GM13976 (cell line): ENCODE results near the gene CBX5.
"Not testable (repeated sequence)": the region's sequence is repeated elsewhere in the genome, so short reads cannot be mapped to it uniquely, and the experiment has no call there.

Experiments
- DNase-seq: peaks from one replicate; pipeline ENCODE4 v3.0.0; 2012; ENCODE audit warnings: low spot score
- in situ Hi-C: fragments of 300-500 bp; cut with MboI; formaldehyde crosslinking; loops from one replicate; pipeline ENCODE4 v1.12.0; 2022; ENCODE audit warnings: low sequenced_read_pairs, mixed read lengths, inconsistent platforms; ENCODE audit not compliant: unreplicated experiment
- TF ChIP-seq, protein P1 (sequence below): IDR thresholded peaks from 2 replicates; pipeline ENCODE4 v1.5.1; 2012; ENCODE audit warnings: borderline replicate concordance, mild to moderate bottlenecking; ENCODE audit not compliant: insufficient read depth; ENCODE audit errors: extremely low read depth, missing control alignments, control extremely low read depth

The CBX5 gene

DNA sequence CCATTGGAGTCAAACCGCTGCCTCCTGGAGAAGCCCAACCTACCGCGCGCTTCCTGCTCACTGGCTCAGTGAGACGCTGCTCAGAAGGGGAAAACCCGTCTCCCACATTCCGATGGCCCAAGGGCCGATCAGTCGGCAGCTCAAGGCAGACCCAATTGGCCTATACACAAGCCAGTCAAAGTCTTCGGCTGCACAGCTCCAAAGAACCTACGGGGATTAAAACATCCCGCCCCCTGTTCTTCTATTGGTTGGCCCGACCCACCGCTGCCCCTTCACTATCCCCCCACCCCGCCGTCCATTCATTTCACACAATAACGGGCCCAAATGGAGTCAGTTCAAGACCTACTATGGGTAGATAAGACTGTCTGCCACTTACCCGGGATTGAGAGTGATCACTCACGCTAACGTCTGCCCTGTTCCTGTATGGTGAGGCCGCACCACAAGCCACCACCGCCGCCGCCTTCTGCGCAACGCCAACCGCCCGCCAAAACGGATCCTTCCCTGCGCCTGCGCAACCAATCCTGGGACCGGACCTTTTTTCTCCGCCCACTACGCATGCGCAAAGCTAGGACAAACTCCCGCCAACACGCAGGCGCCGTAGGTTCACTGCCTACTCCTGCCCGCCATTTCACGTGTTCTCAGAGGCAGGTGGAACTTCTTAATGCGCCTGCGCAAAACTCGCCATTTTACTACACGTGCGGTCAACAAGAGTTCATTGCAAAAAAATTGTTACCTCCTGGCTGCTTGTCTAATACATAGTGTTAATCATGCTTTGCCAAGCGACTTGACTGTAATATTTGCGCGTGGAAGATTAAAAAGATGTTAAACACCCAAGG is at the start of gene CBX5:
Gene CBX5, minus strand, starts transcription at position 491 of the 836 bp plus-strand sequence. CDS start 22,472 bp downstream, outside the sequence.
- TF ChIP-seq, protein P1, sequence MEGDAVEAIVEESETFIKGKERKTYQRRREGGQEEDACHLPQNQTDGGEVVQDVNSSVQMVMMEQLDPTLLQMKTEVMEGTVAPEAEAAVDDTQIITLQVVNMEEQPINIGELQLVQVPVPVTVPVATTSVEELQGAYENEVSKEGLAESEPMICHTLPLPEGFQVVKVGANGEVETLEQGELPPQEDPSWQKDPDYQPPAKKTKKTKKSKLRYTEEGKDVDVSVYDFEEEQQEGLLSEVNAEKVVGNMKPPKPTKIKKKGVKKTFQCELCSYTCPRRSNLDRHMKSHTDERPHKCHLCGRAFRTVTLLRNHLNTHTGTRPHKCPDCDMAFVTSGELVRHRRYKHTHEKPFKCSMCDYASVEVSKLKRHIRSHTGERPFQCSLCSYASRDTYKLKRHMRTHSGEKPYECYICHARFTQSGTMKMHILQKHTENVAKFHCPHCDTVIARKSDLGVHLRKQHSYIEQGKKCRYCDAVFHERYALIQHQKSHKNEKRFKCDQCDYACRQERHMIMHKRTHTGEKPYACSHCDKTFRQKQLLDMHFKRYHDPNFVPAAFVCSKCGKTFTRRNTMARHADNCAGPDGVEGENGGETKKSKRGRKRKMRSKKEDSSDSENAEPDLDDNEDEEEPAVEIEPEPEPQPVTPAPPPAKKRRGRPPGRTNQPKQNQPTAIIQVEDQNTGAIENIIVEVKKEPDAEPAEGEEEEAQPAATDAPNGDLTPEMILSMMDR: no peak
- in situ Hi-C loops: no loop called here
- DNase-seq: peak; percentile 94

DNA sequence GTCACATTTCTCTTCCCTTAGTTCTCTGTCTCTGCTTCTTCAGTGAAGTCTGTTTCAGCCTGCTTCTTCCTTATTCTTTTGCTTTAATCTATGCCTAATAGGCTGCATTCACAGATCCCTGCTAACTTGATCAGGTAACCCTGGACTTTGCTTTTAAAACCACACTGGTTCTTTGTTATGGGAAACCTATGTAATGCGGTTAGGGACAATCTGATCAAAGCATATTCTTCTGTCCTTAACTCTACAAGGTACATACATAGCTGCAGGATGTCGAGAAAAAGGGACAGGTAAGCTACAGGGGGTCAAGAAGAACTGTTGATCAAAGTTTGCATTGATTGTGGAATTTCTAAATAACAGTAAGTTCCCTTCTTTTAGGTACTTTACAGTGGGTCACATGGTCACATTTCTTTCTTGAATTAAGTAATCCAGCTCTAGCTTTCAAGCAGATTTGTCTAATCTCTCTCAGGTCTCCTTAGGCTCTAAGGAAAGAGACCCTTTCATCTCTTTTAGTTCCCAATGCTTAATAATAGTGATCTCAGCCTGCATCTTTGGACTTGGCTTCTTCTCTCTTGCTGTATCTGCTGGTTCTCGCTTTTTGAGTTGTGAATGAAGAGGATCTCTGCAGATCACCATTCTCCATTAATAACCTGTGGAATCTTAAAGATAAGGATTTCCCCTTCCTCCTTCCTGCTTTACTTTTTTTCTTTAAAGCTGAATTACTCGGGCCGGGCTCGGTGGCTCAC is 48.8 kb upstream of the CBX5 start:
- TF ChIP-seq, protein P1: no peak
- in situ Hi-C loops: no loop called here
- DNase-seq: no peak

DNA sequence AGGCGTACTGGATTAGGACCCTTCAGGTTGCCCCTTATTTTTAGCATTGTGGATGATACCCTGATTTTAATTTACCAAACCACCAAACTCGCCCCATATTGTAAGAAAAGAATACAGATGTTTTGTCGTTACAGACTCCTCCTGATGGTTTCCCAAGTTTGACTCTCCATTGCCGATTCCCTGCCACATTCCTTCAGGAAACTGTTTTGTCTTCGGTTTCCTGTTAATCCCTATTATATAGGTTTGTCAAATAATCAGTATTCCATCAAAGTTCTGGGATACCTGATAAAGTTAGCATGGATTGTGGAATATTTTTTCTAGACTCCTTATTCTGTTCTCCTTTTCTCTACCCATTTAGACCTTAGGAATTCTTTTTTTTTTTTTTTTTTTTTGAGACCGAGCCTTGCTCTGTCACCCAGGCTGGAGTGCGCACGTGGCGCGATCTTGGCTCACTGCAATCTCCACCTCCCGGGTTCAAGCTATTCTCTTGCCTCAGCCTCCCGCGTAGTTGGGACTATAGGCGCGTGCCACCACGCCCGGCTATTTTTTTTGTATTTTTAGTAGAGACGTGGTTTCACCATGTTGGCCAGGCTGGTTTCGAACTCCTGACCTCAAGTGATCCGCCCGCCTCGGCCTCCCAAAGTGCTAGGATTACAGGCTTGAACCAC is 45.7 kb upstream of the CBX5 start:
- DNase-seq, in situ Hi-C loops: not testable (repeated sequence)

DNA sequence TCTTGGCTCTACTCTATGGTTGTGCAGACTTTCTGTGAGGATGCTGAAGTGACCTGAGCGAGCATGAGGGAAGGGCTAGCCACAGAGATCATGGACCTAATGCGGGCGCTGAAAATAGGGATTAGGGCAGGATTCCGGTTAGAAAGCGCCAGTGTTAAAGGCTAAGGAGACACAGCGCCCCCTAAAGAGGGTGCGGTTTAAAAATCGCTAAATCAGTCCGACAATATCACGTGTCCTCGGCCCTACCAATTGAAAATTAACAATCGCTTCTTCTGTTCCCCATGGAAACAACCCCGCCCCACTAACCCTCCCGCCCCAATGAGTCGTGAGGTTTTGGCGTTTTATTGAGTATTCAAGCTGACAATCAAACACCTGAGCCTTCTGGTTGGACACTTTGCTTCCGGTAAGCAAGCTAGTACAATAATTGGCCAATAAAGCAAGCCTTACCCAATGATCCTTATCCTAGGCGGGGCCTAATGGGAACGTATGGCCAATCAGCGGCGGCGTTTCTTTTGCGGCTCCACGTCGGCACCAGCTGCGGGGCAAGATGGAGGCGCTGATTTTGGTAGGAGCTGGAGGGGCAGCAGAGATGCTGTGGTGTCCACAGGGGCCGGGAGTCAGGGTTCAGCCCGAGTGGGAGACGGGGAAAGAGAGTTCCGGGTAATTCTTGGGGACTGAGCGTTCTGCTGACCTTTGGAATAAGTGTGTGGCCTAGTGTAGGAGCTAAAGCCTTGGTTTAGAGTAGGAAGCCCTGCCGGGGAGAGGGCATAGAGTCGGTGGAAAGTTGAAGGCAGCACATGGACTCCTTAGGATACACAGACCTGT is 44.9 kb upstream of the CBX5 start, which contains the start of gene COPZ1:
Gene COPZ1, plus strand, starts transcription at position 515 of the 825 bp plus-strand sequence. Its CDS starts 33 bp downstream, at position 548.
- DNase-seq: peak; percentile 95
- in situ Hi-C loops: no loop called here
- TF ChIP-seq, protein P1: peak; percentile 88

DNA sequence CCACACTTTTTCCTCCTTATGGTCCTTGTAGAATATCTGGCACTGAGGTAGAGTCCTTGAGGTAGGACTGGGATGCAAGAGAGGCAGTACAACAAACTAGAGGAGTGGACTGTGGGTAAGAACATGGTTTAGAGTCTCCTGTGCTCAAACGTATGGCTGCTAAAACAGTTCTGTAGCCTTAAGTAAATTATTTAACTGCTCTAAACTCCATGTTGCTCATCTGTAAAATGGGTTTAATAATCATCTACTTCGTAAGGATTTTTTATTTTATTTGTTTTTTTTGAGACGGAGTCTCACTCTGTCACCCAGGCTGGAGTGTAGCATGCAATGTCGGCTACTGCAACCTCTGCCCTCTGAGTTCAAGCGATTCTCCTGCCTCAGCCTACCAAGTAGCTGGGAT is 41.4 kb upstream of the CBX5 start:
- no peak for DNase-seq
- TF ChIP-seq, protein P1: no peak
- in situ Hi-C loops: no loop called here

DNA sequence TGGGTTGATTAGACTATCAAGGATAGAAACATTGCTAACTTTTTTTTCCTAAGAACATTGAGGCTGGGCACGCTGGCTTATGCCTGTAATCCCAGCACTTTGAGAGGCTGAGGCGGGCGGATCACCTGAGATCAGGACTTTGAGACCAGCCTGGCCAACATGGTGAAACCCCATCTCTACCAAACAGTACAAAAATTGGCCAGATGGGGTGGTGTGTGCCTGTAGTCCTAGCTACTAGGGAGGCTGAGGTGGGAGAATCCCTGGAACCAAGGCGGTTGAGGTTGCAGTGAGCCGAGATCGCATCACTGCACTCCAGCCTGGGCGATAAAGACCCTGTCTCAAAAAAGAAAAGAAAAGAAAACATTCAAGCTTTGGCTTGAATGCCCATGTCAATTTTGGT is 32.4 kb upstream of the CBX5 start:
- in situ Hi-C loops, DNase-seq: not testable (repeated sequence)

DNA sequence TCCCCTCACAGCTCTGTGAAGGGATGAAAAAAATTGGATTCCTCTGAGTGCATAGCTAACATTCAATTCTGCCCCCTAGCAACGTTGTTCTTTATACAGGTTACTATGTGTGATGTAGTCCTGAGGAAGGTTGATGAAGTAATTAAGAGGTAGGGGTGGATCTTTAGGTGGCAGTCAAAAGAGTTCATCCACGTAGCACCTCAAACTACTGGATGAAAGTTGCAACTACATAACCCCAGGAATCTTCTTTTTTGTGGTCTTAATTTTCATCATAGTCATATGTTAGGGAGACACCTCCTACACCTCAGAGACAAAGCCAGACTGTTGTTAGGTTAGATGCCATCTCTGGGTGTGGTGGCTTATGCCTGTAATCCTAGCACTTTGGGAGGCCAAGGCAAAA is 31.1 kb upstream of the CBX5 start:
- TF ChIP-seq, protein P1: no peak
- no peak for DNase-seq
- in situ Hi-C loops: no loop called here
